Measurements from ENCODE around the gene IFNB1. TPM values are rescaled to one million over a fixed set of nuclear protein-coding genes. Genes with fewer than 3 reads are reported as not detected.

Gene IFNB1
- polyA plus RNA-seq, 1 of the 3 experiments (the other 2 are of a cell fraction): not detected

- Histone ChIP-seq H4K20me1 (ENCODE audit: insufficient read depth) (no peaks in the 10 kb centered on the region), H3K79me2 (ENCODE audit: insufficient read depth) (no peaks in the 10 kb centered on the region), H2AFZ (ENCODE audit: low read depth) (no peak overlapping the region), H3K9me2 (no peaks in the 10 kb centered on the region), H3K4me3 (ENCODE audit: low read depth in 2 of 2, low read length in 1 of 2) (no peak overlapping the region), H3K9me3 (no peaks in the 10 kb centered on the region), H3K4me1 (ENCODE audit: control insufficient read depth in 1 of 2, insufficient read depth in 2 of 2, low read depth in 1 of 2, low read length in 1 of 2) (no peaks in the 10 kb centered on the region), H3K27ac (ENCODE audit: low read depth in 2 of 2, low read length in 1 of 2) (no peak overlapping the region), H3K4me2 (no peak overlapping the region), H3K36me3 (replicated peaks in 1 of 2; ENCODE audit: control insufficient read depth in 1 of 2, insufficient read depth in 2 of 2, low read length in 1 of 2) (no peaks in the 10 kb centered on the region), H3K27me3 (ENCODE audit: insufficient read depth) (no peaks in the 10 kb centered on the region), H3K9ac (no peak overlapping the region), H3F3A (replicated peaks; ENCODE audit: insufficient read depth) (no peaks in the 10 kb centered on the region)
- ChIA-PET CTCF (interaction anchor here (1.4 kb wide), 1 partner anchor 29 kb away, joined by 4 read pairs; no protein-coding TSS in a partner anchor), POLR2A (no interaction called here)
- WGBS (ENCODE audit: low lambda C conversion rate): 50% methylated on average over 4 of the region's 4 CpGs
- no peak for TF ChIP-seq TEAD4 (IDR thresholded peaks at IDR 0.05; ENCODE audit: borderline replicate concordance, insufficient read depth)
- TF ChIP-seq JUND (IDR thresholded peaks at IDR 0.05): no peak
- no peak for TF ChIP-seq RAD21 (IDR thresholded peaks at IDR 0.05; ENCODE audit: low read length)
- TF ChIP-seq TCF12 (IDR thresholded peaks at IDR 0.05): no peak
- no peak for TF ChIP-seq USF1 (IDR thresholded peaks at IDR 0.05; ENCODE audit: borderline replicate concordance, low read depth)
- DNase-seq: no peak
Observed at GRCh38 chr9:21081999-21082398, 4.3 kb upstream of the IFNB1 start.

- DNase-seq: no peak
- WGBS (ENCODE audit: low lambda C conversion rate): 61% methylated on average over 2 of the region's 2 CpGs
- no peaks in the 10 kb centered on the region for H3K36me3 ChIP-seq (replicated peaks in 1 of 2; ENCODE audit: control insufficient read depth in 1 of 2, insufficient read depth in 2 of 2, low read length in 1 of 2)
- no peaks in the 10 kb centered on the region for H3F3A ChIP-seq (replicated peaks; ENCODE audit: insufficient read depth)
- no peak overlapping the region for H2AFZ ChIP-seq (ENCODE audit: low read depth)
- no peak overlapping the region for H3K27ac ChIP-seq (ENCODE audit: low read depth in 2 of 2, low read length in 1 of 2)
- POLR2A ChIA-PET: no interaction called here
- H3K79me2 ChIP-seq (ENCODE audit: insufficient read depth): no peaks in the 10 kb centered on the region
- H3K9ac ChIP-seq: no peak overlapping the region
- no peaks in the 10 kb centered on the region for H3K27me3 ChIP-seq (ENCODE audit: insufficient read depth)
- no peaks in the 10 kb centered on the region for H3K9me2 ChIP-seq
- no peaks in the 10 kb centered on the region for H4K20me1 ChIP-seq (ENCODE audit: insufficient read depth)
- H3K4me1 ChIP-seq (ENCODE audit: control insufficient read depth in 1 of 2, insufficient read depth in 2 of 2, low read depth in 1 of 2, low read length in 1 of 2): no peaks in the 10 kb centered on the region
- H3K9me3 ChIP-seq: no peaks in the 10 kb centered on the region
- CTCF ChIA-PET: interaction anchor here (1.4 kb wide), 1 partner anchor 29 kb away, joined by 4 read pairs; no protein-coding TSS in a partner anchor
- no peak overlapping the region for H3K4me3 ChIP-seq (ENCODE audit: low read depth in 2 of 2, low read length in 1 of 2)
- no peak overlapping the region for H3K4me2 ChIP-seq
- TF ChIP-seq USF1 (IDR thresholded peaks at IDR 0.05; ENCODE audit: borderline replicate concordance, low read depth) (no peak), MAX (IDR thresholded peaks at IDR 0.05; ENCODE audit: low read depth) (no peak), YY1 (IDR thresholded peaks at IDR 0.05; ENCODE audit: low read depth) (no peak), SIN3A (IDR thresholded peaks at IDR 0.05; ENCODE audit: borderline replicate concordance, low read depth, low read length) (no peak), POLR2AphosphoS5 (IDR thresholded peaks at IDR 0.05; ENCODE audit: low read depth, low read length) (no peak), NRF1 (IDR thresholded peaks at IDR 0.05; ENCODE audit: low read depth, low read length) (no peak), TAF1 (IDR thresholded peaks at IDR 0.05; ENCODE audit: borderline replicate concordance, low read depth, low read length) (no peak), ZBTB33 (IDR thresholded peaks at IDR 0.05; ENCODE audit: borderline replicate concordance, low read depth) (no peak), FOXM1 (IDR thresholded peaks at IDR 0.05; ENCODE audit: low read depth) (no peak), RXRA (IDR thresholded peaks at IDR 0.05; ENCODE audit: borderline replicate concordance, low read depth) (no peak), JUND (IDR thresholded peaks at IDR 0.05) (no peak), RCOR1 (IDR thresholded peaks at IDR 0.05; ENCODE audit: low read length) (no peak), FOSL2 (IDR thresholded peaks at IDR 0.05; ENCODE audit: borderline replicate concordance, low read depth) (no peak), NFIC (IDR thresholded peaks at IDR 0.05; ENCODE audit: borderline replicate concordance) (no peak), CTCF (IDR thresholded peaks at IDR 0.05) (no peak), CHD2 (IDR thresholded peaks at IDR 0.05; ENCODE audit: low read length, partially characterized antibody) (no peak), USF2 (IDR thresholded peaks at IDR 0.05; ENCODE audit: borderline replicate concordance, low read depth, low read length) (no peak), PBX3 (IDR thresholded peaks at IDR 0.05) (no peak), SMC3 (IDR thresholded peaks at IDR 0.05; ENCODE audit: low read depth, low read length) (no peak)
Observed at GRCh38 chr9:21081451-21081850, 3.7 kb upstream of the IFNB1 start.
